WERI-Rb-1 (cell line): Measurements from ENCODE around the gene CYP4F22.

Experiments used
- DNase-seq: peaks from one replicate; pipeline ENCODE4 v3.0.0-alpha.2; 2020
- H3K27ac ChIP-seq: fragments of 250-450 bp; sonication (Bioruptor Pico); 2 replicates; pipeline ENCODE4 v1.5.1; 2020; ENCODE audit warnings: mild to moderate bottlenecking, moderate library complexity
- H3K27me3 ChIP-seq: fragments of 250-450 bp; sonication (Bioruptor Pico); 2 replicates; pipeline ENCODE4 v1.5.1; 2021; ENCODE audit warnings: mild to moderate bottlenecking, low read depth, moderate library complexity; ENCODE audit not compliant: insufficient read depth, severe bottlenecking
- H3K36me3 ChIP-seq: fragments of 250-450 bp; sonication (Bioruptor Pico); 2 replicates; pipeline ENCODE4 v1.5.1; 2020; ENCODE audit warnings: mild to moderate bottlenecking, moderate library complexity
- H3K4me3 ChIP-seq: 2 replicates; pipeline ENCODE4 v1.5.1; 2011; ENCODE audit warnings: low read depth, mild to moderate bottlenecking, control low read depth, low read length
- H3K9me3 ChIP-seq: fragments of 250-450 bp; sonication (Bioruptor Pico); 2 replicates; pipeline ENCODE4 v1.5.1; 2021; ENCODE audit warnings: mild to moderate bottlenecking, moderate library complexity; ENCODE audit not compliant: severe bottlenecking
- TF ChIP-seq, protein P1 (sequence below): IDR thresholded peaks from 2 replicates; pipeline ENCODE4 v1.5.1; 2011; ENCODE audit warnings: low read depth, mild to moderate bottlenecking, control low read depth, inconsistent platforms, low read length

The CYP4F22 gene

GRCh38 chr19:15570420-15570819 lies 62.1 kb downstream of the CYP4F22 start:
- Histone ChIP-seq H3K36me3 (no peaks in the 10 kb centered on the region), H3K9me3 (no peaks in the 10 kb centered on the region), H3K27ac (no peak overlapping the region), H3K4me3 (no peak overlapping the region), H3K27me3 (peaks cover 80% of the 10 kb centered on the region)
- TF ChIP-seq, protein P1, sequence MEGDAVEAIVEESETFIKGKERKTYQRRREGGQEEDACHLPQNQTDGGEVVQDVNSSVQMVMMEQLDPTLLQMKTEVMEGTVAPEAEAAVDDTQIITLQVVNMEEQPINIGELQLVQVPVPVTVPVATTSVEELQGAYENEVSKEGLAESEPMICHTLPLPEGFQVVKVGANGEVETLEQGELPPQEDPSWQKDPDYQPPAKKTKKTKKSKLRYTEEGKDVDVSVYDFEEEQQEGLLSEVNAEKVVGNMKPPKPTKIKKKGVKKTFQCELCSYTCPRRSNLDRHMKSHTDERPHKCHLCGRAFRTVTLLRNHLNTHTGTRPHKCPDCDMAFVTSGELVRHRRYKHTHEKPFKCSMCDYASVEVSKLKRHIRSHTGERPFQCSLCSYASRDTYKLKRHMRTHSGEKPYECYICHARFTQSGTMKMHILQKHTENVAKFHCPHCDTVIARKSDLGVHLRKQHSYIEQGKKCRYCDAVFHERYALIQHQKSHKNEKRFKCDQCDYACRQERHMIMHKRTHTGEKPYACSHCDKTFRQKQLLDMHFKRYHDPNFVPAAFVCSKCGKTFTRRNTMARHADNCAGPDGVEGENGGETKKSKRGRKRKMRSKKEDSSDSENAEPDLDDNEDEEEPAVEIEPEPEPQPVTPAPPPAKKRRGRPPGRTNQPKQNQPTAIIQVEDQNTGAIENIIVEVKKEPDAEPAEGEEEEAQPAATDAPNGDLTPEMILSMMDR = no peak
- DNase-seq = no peak

DNA sequence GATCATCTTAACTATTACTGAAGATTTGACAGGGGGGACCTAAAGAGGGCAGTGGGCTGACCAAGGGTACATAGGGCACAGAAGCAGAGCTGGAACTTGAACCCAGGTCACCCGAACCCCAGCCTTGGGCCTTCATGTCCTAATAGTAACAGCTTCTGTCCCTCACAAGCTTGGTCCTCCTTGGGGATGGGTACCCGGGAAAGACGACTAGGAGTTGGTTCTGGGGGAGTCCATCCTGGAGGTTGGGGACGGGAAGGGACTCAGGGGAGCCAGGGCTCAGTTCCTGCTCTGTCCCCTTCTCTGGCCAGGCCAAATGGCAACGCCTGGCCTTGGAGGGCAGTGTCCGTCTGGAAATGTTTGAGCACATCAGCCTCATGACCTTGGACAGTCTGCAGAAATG lies 67.1 kb downstream of the CYP4F22 start:
- Histone ChIP-seq H3K27ac (no peak overlapping the region), H3K27me3 (peaks cover 80% of the 10 kb centered on the region), H3K9me3 (no peaks in the 10 kb centered on the region), H3K4me3 (no peak overlapping the region), H3K36me3 (no peaks in the 10 kb centered on the region)
- no peak for DNase-seq
- TF ChIP-seq, protein P1 = no peak

GRCh38 chr19:15576526-15577156 lies 68.3 kb downstream of the CYP4F22 start:
- Histone ChIP-seq H3K9me3 (no peaks in the 10 kb centered on the region), H3K27me3 (peaks cover 75% of the 10 kb centered on the region), H3K4me3 (no peak overlapping the region), H3K27ac (no peak overlapping the region), H3K36me3 (no peaks in the 10 kb centered on the region)
- TF ChIP-seq, protein P1 = no peak
- no peak for DNase-seq

GRCh38 chr19:15577184-15577771 lies 69.0 kb downstream of the CYP4F22 start:
- Histone ChIP-seq H3K27me3 (peaks cover 75% of the 10 kb centered on the region), H3K4me3 (no peak overlapping the region), H3K27ac (no peak overlapping the region), H3K9me3 (no peaks in the 10 kb centered on the region), H3K36me3 (no peaks in the 10 kb centered on the region)
- TF ChIP-seq, protein P1 = no peak
- no peak for DNase-seq

- TF ChIP-seq, protein P1 = no peak
- Histone ChIP-seq H3K36me3 (no peaks in the 10 kb centered on the region), H3K4me3 (no peak overlapping the region), H3K9me3 (peaks cover 2% of the 10 kb centered on the region), H3K27me3 (peaks cover 82% of the 10 kb centered on the region), H3K27ac (no peak overlapping the region)
- no peak for DNase-seq
Measured at GRCh38 chr19:15583346-15583745, 75.0 kb downstream of the CYP4F22 start.

DNA sequence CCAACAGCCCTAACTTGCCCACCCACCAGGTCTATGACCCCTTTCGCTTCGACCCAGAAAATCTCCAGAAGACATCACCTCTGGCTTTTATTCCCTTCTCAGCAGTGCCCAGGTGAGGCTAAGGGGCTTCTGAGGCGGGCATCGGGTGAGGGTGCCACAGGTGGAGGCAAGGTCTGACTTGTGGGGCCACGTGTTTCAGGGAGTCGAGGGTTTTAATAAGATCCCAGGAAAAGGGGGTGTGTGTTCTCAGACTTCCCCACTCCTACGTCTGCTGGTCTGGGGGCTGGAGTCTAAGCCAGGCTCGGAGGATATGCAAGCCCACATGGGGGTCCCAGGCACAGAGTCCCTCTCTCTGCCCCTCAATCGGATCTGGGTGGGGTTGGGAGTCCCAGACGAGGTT lies 75.8 kb downstream of the CYP4F22 start:
- H3K27me3 ChIP-seq = peaks cover 80% of the 10 kb centered on the region
- no peak for DNase-seq
- no peak overlapping the region for H3K4me3 ChIP-seq
- peaks cover 2% of the 10 kb centered on the region for H3K9me3 ChIP-seq
- TF ChIP-seq, protein P1 = no peak
- H3K36me3 ChIP-seq = no peaks in the 10 kb centered on the region
- H3K27ac ChIP-seq = no peak overlapping the region
